Panc1 (cell line): ENCODE measurements around the gene MS4A8. TPM values are rescaled to one million over a fixed set of nuclear protein-coding genes. Genes with fewer than 3 reads are reported as not detected.
"Not testable (repeated sequence)": the region's sequence is repeated elsewhere in the genome, so short reads cannot be mapped to it uniquely, and the experiment has no call there.

Experiments used
- ATAC-seq: fragments of 200-7000 bp; cut with Tn5 transposase; 2 replicates; pipeline ENCODE4 v1.9.1; 2020; ENCODE audit warnings: mild to moderate bottlenecking, moderate library complexity
- BruUV-seq: library from RNA; stranded (reverse); fragments of 400-500 nt; replicated peaks from 2 replicates; lab custom pipeline; 2021; lab: Mats Ljungman, UMichigan
- CTCF ChIA-PET: fragments of 300-600 bp; sonication (Branson Sonifier 250); formaldehyde crosslinking; loops from one replicate; lab custom pipeline; 2022; ENCODE audit warnings: antibody characterized with exemption; lab: Charles Lee
- POLR2A ChIA-PET: fragments of 300-600 bp; sonication (Branson Sonifier 250); formaldehyde crosslinking; loops from one replicate; lab custom pipeline; 2022; ENCODE audit warnings: antibody characterized with exemption; lab: Charles Lee
- DNase-seq: peaks from one replicate; pipeline ENCODE4 v3.0.0-alpha.2; 2010; ENCODE audit warnings: low read depth, low spot score
- H3K27ac ChIP-seq: 2 replicates; pipeline ENCODE4 v1.5.1; 2011; ENCODE audit warnings: mild to moderate bottlenecking, low read length, inconsistent platforms
- H3K27me3 ChIP-seq: fragments of 200-500 bp; sonication (Bioruptor generic); 2 replicates; pipeline ENCODE4 v1.6.0; 2014; ENCODE audit warnings: low read length, inconsistent platforms; ENCODE audit not compliant: control insufficient read depth, insufficient read depth
- H3K36me3 ChIP-seq: fragments of 200-500 bp; sonication (Bioruptor generic); 2 replicates; pipeline ENCODE4 v1.5.1; 2014; ENCODE audit warnings: inconsistent platforms, mild to moderate bottlenecking, low read length, moderate library complexity; ENCODE audit not compliant: control insufficient read depth, insufficient read depth
- H3K4me1 ChIP-seq: 2 replicates; pipeline ENCODE4 v1.5.1; 2011; ENCODE audit warnings: inconsistent platforms, mild to moderate bottlenecking, low read length, moderate library complexity; ENCODE audit not compliant: control insufficient read depth, insufficient read depth
- H3K4me3 ChIP-seq, 2 experiments: 2 replicates each; pipeline ENCODE4 v1.5.1; 2011 to 2012; ENCODE audit warnings: low read depth in 2 of 2, low read length in 2 of 2, mild to moderate bottlenecking in 2 of 2, inconsistent platforms in 1 of 2, moderate library complexity in 1 of 2
- H3K9me3 ChIP-seq: fragments of 200-500 bp; sonication (Bioruptor generic); 2 replicates; pipeline ENCODE4 v1.5.1; 2014; ENCODE audit warnings: low read depth, mild to moderate bottlenecking, inconsistent platforms, low read length, moderate library complexity; ENCODE audit not compliant: control insufficient read depth, insufficient read depth
- POLR2AphosphoS5 ChIP-seq: IDR thresholded peaks from 2 replicates; pipeline ENCODE4 v1.6.1; 2012; ENCODE audit warnings: mild to moderate bottlenecking, low read depth, low read length, moderate library complexity
- REST ChIP-seq, 2 experiments: IDR thresholded peaks; 2 replicates each; pipeline ENCODE4 v1.6.1; 2011 to 2012; ENCODE audit warnings: low read depth in 2 of 2, control low read depth in 1 of 2, low read length in 1 of 2, mild to moderate bottlenecking in 1 of 2, moderate library complexity in 1 of 2; ENCODE audit not compliant: insufficient read depth in 1 of 2
- SIN3A ChIP-seq: IDR thresholded peaks from 2 replicates; pipeline ENCODE4 v1.6.1; 2012; ENCODE audit warnings: low read depth, mild to moderate bottlenecking, low read length, moderate library complexity, borderline replicate concordance; ENCODE audit not compliant: insufficient read depth
- TCF7L2 ChIP-seq: IDR thresholded peaks from 2 replicates; pipeline ENCODE4 v1.6.1; 2011; ENCODE audit warnings: mild to moderate bottlenecking, low read depth, low read length, inconsistent platforms
- in situ Hi-C: cut with HindIII; loops from 2 replicates; pipeline ENCODE4 v1.10.0; 2016; ENCODE audit warnings: low sequenced_read_pairs, low pct_unique_long_range_greater_than_20kb
- intact Hi-C: fragments of 100-400 bp; cut with micrococcal nuclease; formaldehyde crosslinking; loops from one replicate; pipeline ENCODE4 v1.10.0; 2022; ENCODE audit not compliant: unreplicated experiment
- total RNA-seq: library from RNA; stranded (reverse); gene quantifications from one replicate; pipeline ENCODE4 v1.2.1, GENCODE V29; 2021; ENCODE audit not compliant: unreplicated experiment
- TF ChIP-seq, protein P1 (sequence below): fragments of 450-650 bp; IDR thresholded peaks from 2 replicates; pipeline ENCODE4 v1.5.1; 2017; ENCODE audit warnings: mild to moderate bottlenecking

Gene MS4A8
- total RNA-seq, 1 experiment from 2014 or later, result not detected

GRCh38 chr11:60710482-60710881, 11.1 kb downstream of the MS4A8 start:
- ATAC-seq, result no peak
- no peak for DNase-seq
- CTCF ChIA-PET, result no interaction called here

DNA sequence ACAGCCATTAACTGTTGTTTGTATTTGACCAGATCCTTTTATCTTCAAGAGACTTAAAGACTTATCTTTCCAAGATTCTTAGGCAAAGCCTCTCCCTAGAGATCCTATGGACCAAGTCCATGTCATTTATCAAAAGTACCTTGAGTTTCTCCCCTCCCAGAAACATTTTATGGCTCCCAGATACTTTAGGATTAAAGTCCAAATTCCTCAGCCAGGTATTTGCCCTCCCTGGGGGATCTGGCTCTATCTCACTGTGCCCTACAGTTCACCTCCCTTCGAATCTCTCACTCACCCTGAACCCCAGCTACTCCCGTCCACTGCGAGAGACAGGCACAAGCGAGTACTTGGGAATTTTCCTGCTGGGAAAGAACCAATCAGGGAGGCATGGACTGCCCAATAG, 11.9 kb downstream of the MS4A8 start:
- Histone ChIP-seq H3K36me3 (no peaks in the 10 kb centered on the region), H3K4me1 (no peaks in the 10 kb centered on the region), H3K9me3 (no peaks in the 10 kb centered on the region), H3K27me3 (peaks cover 10% of the 10 kb centered on the region), H3K27ac (no peak overlapping the region), H3K4me3 (no peak overlapping the region)
- BruUV-seq, result no TSS peak
- in situ Hi-C loops, result no loop called here
- TF ChIP-seq TCF7L2 (no peak), SIN3A (no peak), REST (IDR thresholded peaks at IDR 0.05; ENCODE audit: insufficient read depth in 1 of 2, low read depth in 2 of 2, low read length in 1 of 2) (no peak), POLR2AphosphoS5 (no peak)
- TF ChIP-seq, protein P1, sequence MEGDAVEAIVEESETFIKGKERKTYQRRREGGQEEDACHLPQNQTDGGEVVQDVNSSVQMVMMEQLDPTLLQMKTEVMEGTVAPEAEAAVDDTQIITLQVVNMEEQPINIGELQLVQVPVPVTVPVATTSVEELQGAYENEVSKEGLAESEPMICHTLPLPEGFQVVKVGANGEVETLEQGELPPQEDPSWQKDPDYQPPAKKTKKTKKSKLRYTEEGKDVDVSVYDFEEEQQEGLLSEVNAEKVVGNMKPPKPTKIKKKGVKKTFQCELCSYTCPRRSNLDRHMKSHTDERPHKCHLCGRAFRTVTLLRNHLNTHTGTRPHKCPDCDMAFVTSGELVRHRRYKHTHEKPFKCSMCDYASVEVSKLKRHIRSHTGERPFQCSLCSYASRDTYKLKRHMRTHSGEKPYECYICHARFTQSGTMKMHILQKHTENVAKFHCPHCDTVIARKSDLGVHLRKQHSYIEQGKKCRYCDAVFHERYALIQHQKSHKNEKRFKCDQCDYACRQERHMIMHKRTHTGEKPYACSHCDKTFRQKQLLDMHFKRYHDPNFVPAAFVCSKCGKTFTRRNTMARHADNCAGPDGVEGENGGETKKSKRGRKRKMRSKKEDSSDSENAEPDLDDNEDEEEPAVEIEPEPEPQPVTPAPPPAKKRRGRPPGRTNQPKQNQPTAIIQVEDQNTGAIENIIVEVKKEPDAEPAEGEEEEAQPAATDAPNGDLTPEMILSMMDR, result no peak
- CTCF ChIA-PET, result no interaction called here
- intact Hi-C loops, result no loop called here
- DNase-seq, result no peak
- ATAC-seq, result no peak
- POLR2A ChIA-PET, result no interaction called here

More at GRCh38 chr11:60710482-60710881, 11.1 kb downstream of the MS4A8 start:
- Histone ChIP-seq H3K27ac (no peak overlapping the region), H3K36me3 (no peaks in the 10 kb centered on the region), H3K4me3 (no peak overlapping the region), H3K27me3 (peaks cover 9% of the 10 kb centered on the region; the same call in 1 of the 2 replicates), H3K4me1 (no peaks in the 10 kb centered on the region), H3K9me3 (no peaks in the 10 kb centered on the region)
- TF ChIP-seq, protein P1, result peak; percentile 53
- TF ChIP-seq TCF7L2 (no peak), SIN3A (no peak), POLR2AphosphoS5 (no peak)
- intact Hi-C loops, result no loop called here
- BruUV-seq, result no TSS peak
- in situ Hi-C loops, result no loop called here
- POLR2A ChIA-PET, result no interaction called here

- CTCF ChIA-PET, POLR2A ChIA-PET, H3K27ac ChIP-seq, intact Hi-C loops, ATAC-seq, H3K9me3 ChIP-seq, in situ Hi-C loops, DNase-seq, H3K36me3 ChIP-seq, H3K4me1 ChIP-seq, BruUV-seq, H3K27me3 ChIP-seq, H3K4me3 ChIP-seq: not testable (repeated sequence)
These were observed 14.0 kb downstream of the MS4A8 start for GRCh38 chr11:60713423-60713822.
